CD14-positive monocyte (primary cell): Measurements from ENCODE around the gene ARL6. TPM values are rescaled to one million over a fixed set of nuclear protein-coding genes. Genes with fewer than 3 reads are reported as not detected.

Experiments
- DNase-seq, 3 donors: peaks; one replicate each; pipeline ENCODE4 v3.0.0-alpha.2; 2011 to 2022
- H2AFZ ChIP-seq: 2 replicates; pipeline ENCODE4 v1.6.0; 2012; ENCODE audit warnings: mild to moderate bottlenecking, low read depth, low read length, inconsistent platforms; ENCODE audit not compliant: insufficient read depth, poor library complexity, severe bottlenecking
- H3K27ac ChIP-seq, 2 donors: 1 replicate in 1 of 2; 2 replicates in 1 of 2; pipeline ENCODE4 v1.5.1; 2012 to 2013; ENCODE audit warnings: low read length in 2 of 2, control low read depth in 1 of 2, inconsistent platforms in 1 of 2, low read depth in 1 of 2, mild to moderate bottlenecking in 1 of 2
- H3K27me3 ChIP-seq, 2 donors: one replicate each; pipeline versions ENCODE4 v1.6.0 to v1.6.1; 2011 to 2013; ENCODE audit warnings: low read length in 2 of 2; ENCODE audit not compliant: control insufficient read depth in 2 of 2, insufficient read depth in 2 of 2
- H3K36me3 ChIP-seq, 2 donors: replicated peaks in 1 of 2; 1 replicate in 1 of 2; 2 replicates in 1 of 2; pipeline versions ENCODE4 v1.5.1 to v1.6.1; 2012 to 2013; ENCODE audit warnings: low read length in 2 of 2, control low read depth in 1 of 2, inconsistent platforms in 1 of 2, mild to moderate bottlenecking in 1 of 2; ENCODE audit not compliant: insufficient read depth in 2 of 2, control insufficient read depth in 1 of 2
- H3K4me1 ChIP-seq, 2 donors: 1 replicate in 1 of 2; 2 replicates in 1 of 2; pipeline versions ENCODE4 v1.5.1 to v1.6.1; 2012 to 2013; ENCODE audit warnings: low read length in 2 of 2, control low read depth in 1 of 2, inconsistent platforms in 1 of 2, mild to moderate bottlenecking in 1 of 2, moderate library complexity in 1 of 2; ENCODE audit not compliant: insufficient read depth in 2 of 2, control insufficient read depth in 1 of 2
- H3K4me2 ChIP-seq: replicated peaks from 2 replicates; pipeline ENCODE3; 2012; ENCODE audit warnings: low read length, moderate library complexity, mild to moderate bottlenecking; ENCODE audit not compliant: poor library complexity, severe bottlenecking; ENCODE audit errors: extremely low read depth
- H3K4me3 ChIP-seq, 3 experiments: fragments of 200-600 bp in 1 of 3; sonication (generic) in 1 of 3; replicated peaks in 1 of 3; 1 replicate in 2 of 3; 2 replicates in 1 of 3; pipeline ENCODE4 v1.5.1; 2011 to 2013; ENCODE audit warnings: low read length in 3 of 3, mild to moderate bottlenecking in 3 of 3, control low read depth in 2 of 3, low read depth in 2 of 3, inconsistent platforms in 1 of 3, moderate library complexity in 1 of 3
- H3K79me2 ChIP-seq: 2 replicates; pipeline ENCODE4 v1.6.0; 2012; ENCODE audit warnings: mild to moderate bottlenecking, control low read depth, inconsistent platforms, low read length, moderate library complexity; ENCODE audit not compliant: insufficient read depth
- H3K9ac ChIP-seq: 2 replicates; pipeline ENCODE4 v1.6.0; 2017; ENCODE audit warnings: low read length, mild to moderate bottlenecking; ENCODE audit not compliant: insufficient read depth, poor library complexity, severe bottlenecking
- H3K9me3 ChIP-seq, 2 donors: replicated peaks in 1 of 2; 1 replicate in 1 of 2; 2 replicates in 1 of 2; pipeline versions ENCODE4 v1.5.1 to v1.6.1; 2012 to 2013; ENCODE audit warnings: low read length in 2 of 2, control low read depth in 1 of 2; ENCODE audit not compliant: control insufficient read depth in 1 of 2, insufficient read depth in 1 of 2
- H4K20me1 ChIP-seq: 2 replicates; pipeline ENCODE4 v1.6.0; 2012; ENCODE audit warnings: mild to moderate bottlenecking, low read length, control low read depth, moderate library complexity; ENCODE audit not compliant: insufficient read depth
- H3K27ac Mint-ChIP-seq, 7 donors: one replicate each; pipeline ENCODE4 v1.8.0; 2020; ENCODE audit warnings: mild to moderate bottlenecking in 7 of 7, mixed read lengths in 7 of 7, moderate library complexity in 6 of 7, inconsistent platforms in 2 of 7
- H3K27me3 Mint-ChIP-seq, 3 donors: one replicate each; pipeline ENCODE4 v1.8.0; 2021 to 2022; ENCODE audit warnings: low read depth in 3 of 3, mild to moderate bottlenecking in 3 of 3, mixed read lengths in 3 of 3, moderate library complexity in 3 of 3, inconsistent platforms in 1 of 3
- H3K36me3 Mint-ChIP-seq, 2 donors: one replicate each; pipeline ENCODE4 v1.8.0; 2020; ENCODE audit warnings: mixed read lengths in 2 of 2, inconsistent platforms in 1 of 2, mild to moderate bottlenecking in 1 of 2
- H3K4me1 Mint-ChIP-seq: one replicate; pipeline ENCODE4 v1.8.0; 2020; ENCODE audit warnings: mild to moderate bottlenecking, mixed read lengths
- H3K4me3 Mint-ChIP-seq, 2 donors: one replicate each; pipeline ENCODE4 v1.8.0; 2020; ENCODE audit warnings: mild to moderate bottlenecking in 2 of 2, mixed read lengths in 2 of 2, moderate library complexity in 1 of 2
- H3K9me3 Mint-ChIP-seq, 7 donors: one replicate each; pipeline ENCODE4 v1.8.0; 2020 to 2022; ENCODE audit warnings: mixed read lengths in 7 of 7, mild to moderate bottlenecking in 6 of 7, moderate library complexity in 6 of 7, inconsistent platforms in 2 of 7
- WGBS: methylation state at CpG from one replicate; pipeline ENCODE4 v1.1.5; 2013; ENCODE audit warnings: missing lambda C conversion rate; ENCODE audit not compliant: insufficient coverage; 5-methylcytosine and 5-hydroxymethylcytosine counted together
- intact Hi-C, 2 donors: fragments of 100-400 bp; cut with micrococcal nuclease; formaldehyde crosslinking; loops; one replicate each; pipeline versions ENCODE4 v1.15.0 to v1.15.1; 2023
- polyA plus RNA-seq, 3 donors: library from polyadenylated mRNA; depleted of rRNA in 1 of 3; unstranded in 2 of 3; stranded (reverse) in 1 of 3; fragments of 300-500 nt in 2 of 3; fragments of >200 nt in 1 of 3; fragmentation: Illumina TruSeq in 2 of 3; gene quantifications; 1 replicate in 2 of 3; 2 replicates in 1 of 3; pipeline ENCODE4 v1.2.3, GENCODE V29; 2012 to 2021
- TF ChIP-seq, protein P1 (sequence below): fragments of 200-600 bp; IDR thresholded peaks from one replicate; pipeline ENCODE4 v1.8.0; 2022; ENCODE audit warnings: antibody characterized with exemption, mild to moderate bottlenecking

ARL6 gene
- polyA plus RNA-seq, 3 donors: 0.76 to 2.3 (median 1.8) TPM

GRCh38 chr3:97835761-97836160, 71.2 kb downstream of the ARL6 start:
- WGBS: 93% methylated on average over 2 of the region's 5 CpGs
- Histone ChIP-seq H3K9ac (no peak overlapping the region), H2AFZ (no peak overlapping the region), H3K36me3 (no peaks in the 10 kb centered on the region), H3K79me2 (peaks cover 9% of the 10 kb centered on the region), H3K4me3 (no peak overlapping the region), H3K27ac (no peak overlapping the region), H3K4me1 (no peaks in the 10 kb centered on the region), H4K20me1 (peaks cover 64% of the 10 kb centered on the region), H3K4me2 (no peak overlapping the region), H3K9me3 (no peaks in the 10 kb centered on the region), H3K27me3 (no peaks in the 10 kb centered on the region)
- Mint-ChIP-seq H3K36me3 (peaks cover 7 to 11% of the 10 kb centered on the region in 2 donors), H3K9me3 (peaks cover 0 to 6% (median 2%) of the 10 kb centered on the region in 7 donors), H3K27me3 (peaks cover 0 to 2% (median 0%) of the 10 kb centered on the region in 3 donors), H3K4me3 (no peak overlapping the region), H3K4me1 (peaks cover 5% of the 10 kb centered on the region), H3K27ac (no peak overlapping the region)
- TF ChIP-seq, protein P1, sequence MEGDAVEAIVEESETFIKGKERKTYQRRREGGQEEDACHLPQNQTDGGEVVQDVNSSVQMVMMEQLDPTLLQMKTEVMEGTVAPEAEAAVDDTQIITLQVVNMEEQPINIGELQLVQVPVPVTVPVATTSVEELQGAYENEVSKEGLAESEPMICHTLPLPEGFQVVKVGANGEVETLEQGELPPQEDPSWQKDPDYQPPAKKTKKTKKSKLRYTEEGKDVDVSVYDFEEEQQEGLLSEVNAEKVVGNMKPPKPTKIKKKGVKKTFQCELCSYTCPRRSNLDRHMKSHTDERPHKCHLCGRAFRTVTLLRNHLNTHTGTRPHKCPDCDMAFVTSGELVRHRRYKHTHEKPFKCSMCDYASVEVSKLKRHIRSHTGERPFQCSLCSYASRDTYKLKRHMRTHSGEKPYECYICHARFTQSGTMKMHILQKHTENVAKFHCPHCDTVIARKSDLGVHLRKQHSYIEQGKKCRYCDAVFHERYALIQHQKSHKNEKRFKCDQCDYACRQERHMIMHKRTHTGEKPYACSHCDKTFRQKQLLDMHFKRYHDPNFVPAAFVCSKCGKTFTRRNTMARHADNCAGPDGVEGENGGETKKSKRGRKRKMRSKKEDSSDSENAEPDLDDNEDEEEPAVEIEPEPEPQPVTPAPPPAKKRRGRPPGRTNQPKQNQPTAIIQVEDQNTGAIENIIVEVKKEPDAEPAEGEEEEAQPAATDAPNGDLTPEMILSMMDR: no peak
- DNase-seq: no peak
- intact Hi-C loops: no loop called here

DNA sequence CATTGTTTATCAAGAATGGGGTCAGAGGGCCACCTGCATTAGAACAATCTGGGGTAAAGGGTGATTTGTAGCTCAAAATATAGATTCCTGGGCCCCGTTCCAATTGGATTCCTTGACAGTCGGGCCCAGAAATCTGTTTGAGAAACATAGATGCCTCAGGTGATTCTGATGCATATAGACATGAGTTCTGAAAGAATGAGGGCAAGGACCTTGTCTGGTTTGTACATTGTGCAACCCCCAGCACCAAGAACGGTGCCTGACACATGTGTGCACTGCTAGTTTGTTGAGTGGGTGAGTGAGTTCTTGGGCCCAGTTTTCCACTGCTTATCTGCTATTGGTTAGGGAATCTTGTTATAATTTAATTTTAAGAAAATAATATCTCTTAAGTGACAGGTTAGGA, 73.8 kb downstream of the ARL6 start:
- Mint-ChIP-seq H3K36me3 (peaks cover 6% of the 10 kb centered on the region in 2 donors), H3K4me1 (peaks cover 8% of the 10 kb centered on the region), H3K9me3 (no peaks in the 10 kb centered on the region), H3K4me3 (no peak overlapping the region), H3K27ac (no peak overlapping the region), H3K27me3 (peaks cover 0 to 2% (median 0%) of the 10 kb centered on the region in 3 donors)
- Histone ChIP-seq H3K9ac (no peak overlapping the region), H3K79me2 (peaks cover 11% of the 10 kb centered on the region), H3K27me3 (no peaks in the 10 kb centered on the region), H2AFZ (no peak overlapping the region), H4K20me1 (peaks cover 77% of the 10 kb centered on the region), H3K4me2 (no peak overlapping the region), H3K9me3 (no peaks in the 10 kb centered on the region), H3K36me3 (no peaks in the 10 kb centered on the region), H3K4me1 (no peaks in the 10 kb centered on the region), H3K27ac (no peak overlapping the region), H3K4me3 (no peak overlapping the region)
- TF ChIP-seq, protein P1: no peak
- DNase-seq: no peak
- 83% methylated on average over 1 of the region's 3 CpGs for WGBS
- intact Hi-C loops: no loop called here
